HG03342 (cell line): ENCODE data around the gene COX5A.
A peak's percentile ranks its signal among the peaks of the same experiment; 100 is the strongest.

Source experiments
- ATAC-seq: cut with Tn5 transposase; IDR thresholded peaks from one replicate; pipeline ENCODE4 v1.9.1; 2021; ENCODE audit warnings: mild to moderate bottlenecking, moderate library complexity; ENCODE audit not compliant: unreplicated experiment

COX5A gene

DNA sequence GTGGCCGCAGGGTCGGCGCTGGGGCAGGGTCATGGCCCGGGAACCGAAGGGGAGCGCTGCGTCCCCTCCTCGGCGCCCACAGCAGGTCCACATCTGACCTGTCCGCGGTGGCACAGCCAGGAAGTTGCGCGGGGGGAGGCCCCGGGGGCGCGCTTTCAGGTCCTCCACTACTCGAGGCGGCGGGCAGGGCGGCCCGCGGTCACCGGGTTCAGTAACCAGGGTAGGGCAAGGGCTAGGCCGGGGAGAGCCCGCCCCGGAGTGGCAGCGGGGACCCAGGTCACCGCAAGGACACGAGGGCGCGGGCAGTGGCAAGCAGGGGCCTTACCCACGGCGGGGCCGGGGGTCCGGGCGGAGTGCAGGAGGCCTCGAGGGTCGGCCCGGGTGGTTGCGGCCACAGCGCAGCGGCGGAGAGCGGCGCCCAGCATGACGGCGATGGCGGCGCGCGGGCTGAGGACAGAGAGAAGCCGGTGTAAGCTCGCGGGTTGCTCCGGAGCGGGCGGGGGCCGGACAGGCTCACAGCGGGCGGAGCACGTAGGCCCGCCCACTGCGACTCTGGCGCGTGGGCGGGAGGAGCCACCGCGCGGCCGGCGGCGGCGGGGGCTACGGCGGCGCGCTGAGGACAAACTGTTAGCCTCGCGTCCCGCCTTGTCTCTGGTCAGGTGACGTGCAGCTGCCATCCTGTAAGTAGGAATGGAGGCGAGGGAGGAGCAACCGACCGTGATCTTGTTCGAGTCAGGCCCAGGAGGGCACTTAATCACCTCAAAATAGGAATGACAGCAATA, at the start of gene COX5A:
TSS of gene COX5A (minus strand) at position 484 of the 782 bp plus-strand sequence. CDS start at position 425, 59 bp downstream.
- ATAC-seq: peak; percentile 88

- peak; percentile 52 for ATAC-seq
These were observed 45.9 kb upstream of the COX5A start for GRCh38 chr15:74983725-74984231.

DNA sequence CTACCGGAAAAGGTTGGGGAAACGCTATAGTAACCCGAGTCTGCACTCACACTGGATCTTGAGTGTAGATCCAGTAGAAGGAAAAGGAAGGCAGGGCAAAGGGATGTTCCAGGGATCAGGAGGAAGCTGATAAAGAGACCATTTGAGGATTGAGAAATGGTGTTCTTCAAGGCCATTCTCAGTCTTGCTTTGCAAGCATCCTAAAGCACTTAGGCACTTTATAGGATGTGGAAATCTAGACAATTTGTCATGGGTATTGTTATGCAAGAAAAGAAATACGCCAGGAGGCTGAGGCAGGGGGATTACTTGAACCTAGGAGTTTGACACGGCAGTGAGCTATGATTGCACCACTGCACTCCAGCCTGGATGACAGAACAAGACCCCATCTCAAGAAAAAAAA, 44.3 kb upstream of the COX5A start:
- ATAC-seq: no peak

DNA sequence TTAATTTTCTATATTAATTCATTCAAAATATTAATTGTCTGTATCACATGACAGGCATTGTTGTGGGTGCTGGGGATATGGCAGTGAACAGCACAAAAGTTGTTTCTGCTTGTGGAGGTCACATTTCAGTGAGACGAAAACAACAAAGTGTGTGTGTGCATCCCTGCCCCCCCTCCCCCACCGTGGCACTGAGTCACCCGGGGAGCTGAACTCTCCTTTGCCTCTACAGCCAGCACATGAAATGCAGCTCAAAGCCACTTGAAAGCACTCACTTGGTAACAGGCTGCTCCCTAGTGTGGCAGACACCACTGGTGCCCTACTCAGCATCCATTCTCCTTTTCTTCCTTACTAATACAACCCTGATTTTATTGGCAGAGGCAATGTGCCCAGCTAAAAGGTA, 40.6 kb upstream of the COX5A start:
- ATAC-seq: no peak

DNA sequence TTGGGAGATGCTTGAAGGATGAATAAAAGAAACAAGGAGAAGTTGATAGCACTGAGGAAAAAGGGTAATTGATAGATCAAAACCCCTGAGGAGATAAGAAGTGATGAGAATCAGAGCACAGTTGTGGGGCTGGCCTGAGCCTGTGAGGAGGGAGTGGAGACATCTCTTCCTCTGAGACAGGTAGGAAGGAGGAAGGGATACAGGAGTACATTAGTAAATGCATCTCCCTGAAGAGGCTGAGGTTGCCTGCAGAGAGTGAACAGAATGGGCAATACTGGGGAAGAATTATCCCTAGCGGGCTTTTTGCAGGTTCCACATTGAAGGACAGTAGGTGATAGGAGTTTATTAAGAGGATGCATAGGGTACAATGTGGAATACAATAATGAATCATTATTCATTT, 40.2 kb upstream of the COX5A start:
- no peak for ATAC-seq

- ATAC-seq: no peak
These were observed 39.7 kb upstream of the COX5A start for GRCh38 chr15:74977599-74977998.

DNA sequence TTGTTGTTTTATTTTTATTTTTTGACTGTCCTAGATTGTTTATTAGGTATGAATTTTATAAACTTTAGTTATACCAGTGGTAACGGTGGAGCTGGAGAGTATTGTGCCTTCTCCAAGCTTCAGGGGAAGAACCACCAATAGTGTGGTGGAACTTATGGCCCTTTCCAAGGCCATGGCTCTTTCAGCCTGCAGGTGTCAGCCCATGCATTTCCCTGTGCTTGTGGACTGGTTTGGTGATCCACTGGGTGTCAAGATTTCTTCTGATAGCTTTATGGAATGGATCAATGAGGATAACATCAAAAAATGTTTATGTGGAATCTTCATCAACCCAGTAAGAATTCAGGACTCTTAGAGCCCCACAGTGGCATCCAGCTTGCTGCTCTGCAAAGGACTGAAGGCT, 38.3 kb upstream of the COX5A start:
- no peak for ATAC-seq

DNA sequence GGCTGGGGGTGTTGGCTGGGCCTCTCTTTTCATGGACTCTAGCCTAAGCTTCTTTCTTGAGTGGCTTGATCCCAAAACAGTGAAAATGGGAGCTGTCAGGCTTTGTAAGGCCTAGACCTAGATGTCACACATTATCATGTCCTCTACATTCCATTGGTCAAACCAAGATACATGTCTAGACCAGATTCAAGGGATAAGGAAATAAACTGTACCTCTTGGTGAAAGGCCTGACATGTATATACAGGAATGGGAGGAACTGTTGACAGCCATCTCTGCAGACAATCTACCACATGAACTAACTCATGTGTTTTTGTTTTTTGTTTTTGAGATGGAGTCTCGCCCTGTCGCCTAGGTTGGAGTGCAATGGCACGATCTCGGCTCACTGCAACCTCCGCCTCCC, 29.8 kb upstream of the COX5A start:
- no peak for ATAC-seq

GRCh38 chr15:74964794-74965193, 26.9 kb upstream of the COX5A start:
- no peak for ATAC-seq

- ATAC-seq: no peak
These were observed 25.3 kb upstream of the COX5A start for GRCh38 chr15:74963213-74963612.

- no peak for ATAC-seq
These were observed 24.8 kb upstream of the COX5A start for GRCh38 chr15:74962671-74963070.

DNA sequence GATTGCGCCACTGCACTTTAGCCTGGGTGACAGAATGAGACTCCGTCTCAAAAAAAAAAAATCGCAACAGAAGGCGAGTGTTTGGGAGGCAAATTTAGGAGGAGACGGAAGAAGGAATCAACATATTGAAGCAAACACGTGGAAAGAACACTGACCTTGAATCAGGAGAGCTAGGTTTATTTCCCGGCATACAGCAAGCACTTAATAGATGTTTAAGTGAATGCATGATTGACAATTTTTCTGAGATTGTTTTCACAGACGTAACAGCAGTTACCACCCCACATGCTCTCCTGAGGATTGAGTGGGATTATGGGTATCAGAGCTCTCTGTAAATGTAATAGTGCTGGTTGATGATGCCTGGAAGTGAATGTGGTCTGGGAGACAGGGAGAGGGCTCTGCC, 24.3 kb upstream of the COX5A start:
- ATAC-seq: no peak

DNA sequence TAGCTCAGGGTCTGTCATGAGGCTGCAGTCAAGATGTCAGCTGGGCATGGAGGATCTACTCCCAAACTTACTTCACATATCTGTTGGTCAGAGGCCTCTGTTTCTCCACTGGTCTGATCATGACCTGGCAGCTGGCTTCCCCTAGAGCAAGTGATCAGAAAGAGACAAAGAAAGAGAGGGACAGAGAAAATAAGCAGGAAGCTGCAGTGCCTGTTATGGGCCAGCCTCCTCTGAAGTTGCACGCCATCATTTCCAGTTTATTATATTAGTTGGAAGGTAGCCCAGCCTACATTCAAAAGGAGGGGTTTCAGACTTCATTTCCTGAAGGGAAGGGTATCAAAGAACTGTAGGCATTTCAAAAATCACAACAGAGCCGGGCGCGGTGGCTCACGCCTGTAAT, 23.7 kb upstream of the COX5A start:
- ATAC-seq: no peak

- ATAC-seq: no peak
These were observed 23.2 kb upstream of the COX5A start for GRCh38 chr15:74960995-74961588.

DNA sequence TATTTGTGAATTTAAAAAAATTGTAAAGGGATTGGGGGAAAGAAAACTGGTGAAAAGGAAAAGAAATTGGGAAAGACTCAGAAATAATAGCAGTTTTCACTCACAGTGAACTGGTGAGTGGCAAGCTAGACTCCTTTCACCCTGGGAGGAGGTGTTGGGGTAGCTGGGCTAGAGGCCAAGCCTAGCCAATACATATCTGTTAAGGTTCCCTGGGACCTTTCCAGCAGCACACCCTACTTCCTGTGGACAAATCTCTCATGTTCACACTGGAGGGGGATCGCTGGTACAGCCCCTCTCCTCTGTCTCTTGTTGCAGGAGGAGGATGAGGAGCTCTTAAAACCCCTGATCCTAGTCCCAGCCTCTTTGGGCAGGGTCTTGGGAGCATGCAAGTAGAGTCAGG, 22.4 kb upstream of the COX5A start:
- no peak for ATAC-seq

DNA sequence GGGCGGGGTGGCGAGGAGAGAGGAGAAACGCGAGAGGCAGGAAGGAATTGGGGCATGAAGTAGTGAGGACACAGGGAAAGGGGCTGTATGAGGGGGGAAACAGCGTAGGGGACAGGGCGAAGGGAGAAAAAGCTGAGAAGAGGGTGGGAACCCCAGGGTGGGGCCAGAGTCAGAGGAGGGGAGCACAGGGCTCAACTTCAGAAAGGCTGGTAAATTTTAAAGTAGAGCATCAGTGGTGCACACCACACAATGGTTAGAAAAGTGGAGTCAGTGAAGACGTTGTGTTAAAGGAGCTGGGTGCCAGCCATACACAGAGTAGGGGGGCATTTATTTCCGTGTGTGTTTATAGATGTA, 21.7 kb upstream of the COX5A start:
- ATAC-seq: no peak

DNA sequence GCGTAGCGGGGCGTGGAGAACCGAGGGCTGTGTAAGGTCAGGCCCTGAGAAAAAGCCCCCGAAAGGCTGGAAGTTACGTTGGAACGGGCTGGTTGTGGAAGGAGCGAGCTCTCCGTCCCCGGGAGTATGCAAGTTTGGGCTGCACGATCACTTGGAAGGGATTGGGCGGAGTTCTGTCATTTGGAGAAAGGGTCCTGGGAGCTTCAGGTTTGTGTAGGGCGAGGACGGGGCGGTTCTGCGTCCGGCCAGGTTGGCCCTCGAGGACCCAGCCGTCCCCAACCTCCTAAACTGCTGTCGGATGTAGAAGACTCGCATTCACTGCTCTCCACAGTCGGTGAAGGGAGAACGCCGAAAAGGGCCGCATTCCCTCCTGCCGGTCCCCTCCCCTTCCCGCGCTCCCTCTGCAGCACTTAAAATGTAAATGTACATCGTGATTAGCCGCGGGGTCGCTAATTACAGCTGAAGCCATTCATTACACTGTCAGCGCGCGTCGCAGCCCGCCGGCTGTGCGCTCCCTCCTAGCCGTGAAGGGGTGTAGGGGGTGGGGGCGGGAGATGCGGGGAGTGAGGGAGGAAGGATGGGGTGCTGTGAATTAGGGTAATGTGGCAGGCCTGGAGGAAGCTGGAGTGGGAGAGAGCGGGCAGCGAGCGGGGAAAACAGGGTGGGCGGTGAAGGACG, 21.2 kb upstream of the COX5A start:
- no peak for ATAC-seq

DNA sequence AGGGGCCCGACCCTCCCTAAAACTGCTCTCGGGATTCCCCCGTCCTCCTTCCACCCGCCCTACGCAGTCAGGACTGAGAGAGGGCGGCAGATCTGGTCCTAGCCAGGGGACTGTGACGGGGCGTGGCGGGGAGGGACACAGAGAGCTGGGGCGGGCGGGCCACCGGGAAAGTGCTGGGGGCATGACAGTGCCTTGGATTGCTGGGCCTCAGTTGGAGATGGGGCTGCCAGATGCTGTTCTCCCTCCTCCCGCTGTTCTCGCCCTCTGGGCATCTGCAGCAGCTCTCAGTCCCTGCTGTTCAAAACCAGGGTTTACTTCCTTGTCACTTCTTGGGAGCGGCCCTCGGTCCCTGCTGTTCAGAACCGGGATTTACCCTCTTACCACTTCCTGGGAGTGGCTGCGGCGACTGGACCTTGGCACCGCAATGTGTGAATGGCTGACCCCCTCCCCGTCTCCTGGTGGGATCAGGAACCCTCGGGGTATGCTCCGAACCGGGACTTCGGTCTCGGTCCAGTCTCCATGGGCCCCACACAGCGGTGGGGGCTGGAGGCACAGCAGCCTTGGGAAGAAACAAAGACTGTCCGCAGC, 20.5 kb upstream of the COX5A start:
- no peak for ATAC-seq

DNA sequence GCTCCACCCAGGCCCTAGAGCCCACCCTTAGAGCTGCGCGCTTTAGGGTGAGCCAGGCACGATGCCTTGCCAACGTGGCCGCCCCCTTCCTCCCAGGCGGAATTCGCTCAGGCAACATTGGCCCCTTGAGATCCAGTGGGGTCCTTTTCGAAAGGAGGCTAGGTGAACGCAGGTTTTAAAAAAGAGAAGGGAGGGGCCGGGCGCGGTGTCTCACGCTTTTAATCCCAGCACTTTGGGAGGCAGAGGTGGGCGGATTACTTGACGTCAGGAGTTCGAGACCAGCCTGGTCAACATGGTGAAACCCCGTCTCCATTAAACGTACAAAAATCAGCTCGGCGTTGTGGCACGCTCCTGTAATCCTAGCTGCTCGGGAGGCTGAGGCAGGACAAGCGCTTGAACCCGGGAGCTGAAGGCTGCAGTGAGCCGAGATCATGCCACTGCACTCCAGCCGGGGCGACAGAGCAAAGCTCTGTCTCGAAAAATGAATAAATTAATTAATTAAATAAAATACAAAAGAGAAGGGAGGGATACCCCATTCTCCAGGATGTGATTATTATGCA, 19.7 kb upstream of the COX5A start:
- ATAC-seq: no peak

DNA sequence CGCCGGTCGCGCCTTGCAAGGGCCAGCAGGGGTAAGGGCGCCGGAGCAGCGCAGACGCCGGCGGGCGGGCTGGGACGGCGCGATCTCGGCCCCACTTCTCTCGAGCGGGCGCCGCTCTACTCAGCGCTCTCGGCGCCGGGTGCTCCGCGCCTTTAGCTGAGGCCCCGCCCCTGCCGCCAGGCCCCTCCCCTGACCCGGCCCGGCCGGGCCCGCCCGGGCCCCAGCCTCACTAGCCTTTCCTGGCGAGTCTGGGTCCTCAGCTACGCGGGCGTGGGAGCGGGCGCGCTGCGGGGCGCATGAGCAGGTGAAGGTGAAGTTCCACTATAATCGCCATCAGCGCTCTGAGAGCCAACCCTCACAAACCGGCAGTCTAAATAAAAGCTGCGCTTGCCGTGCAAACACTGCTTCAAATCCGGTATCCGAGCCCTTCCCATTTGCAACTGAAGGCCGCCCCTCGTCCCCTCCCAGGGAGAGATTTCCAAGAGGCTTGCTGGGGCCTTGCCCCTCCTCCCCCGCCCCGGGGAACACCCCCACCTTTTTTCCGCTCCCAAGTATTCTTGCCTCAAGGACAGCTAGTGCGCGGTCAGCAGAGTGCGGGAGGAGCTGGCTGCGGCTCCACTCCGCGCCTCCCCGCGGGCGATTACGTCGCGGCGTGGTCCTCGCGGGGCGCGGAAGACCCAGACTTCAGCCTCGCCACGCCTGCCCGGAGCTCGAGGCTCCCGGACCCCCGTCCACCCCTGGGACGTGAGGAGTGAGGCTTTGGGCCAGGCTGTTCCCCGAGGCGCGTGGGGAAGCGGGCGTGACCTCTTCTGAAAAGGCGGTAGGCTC, 19.0 kb upstream of the COX5A start, which contains the start of gene RPP25:
TSS of gene RPP25 (minus strand) at position 125 of the 828 bp plus-strand sequence. CDS start 189 bp downstream, outside the sequence.
- peak; percentile 75 for ATAC-seq
